Globus pallidus (tissue), 1 donor: Measurements from ENCODE around the gene SORCS2.

Experiments used
- DNase-seq: peaks from one replicate; pipeline ENCODE4 v3.0.0-alpha.2; 2015; ENCODE audit warnings: low spot score

SORCS2 gene

GRCh38 chr4:7428261-7429068, 236.1 kb downstream of the SORCS2 start:
- DNase-seq: no peak

GRCh38 chr4:7429069-7429416, 236.7 kb downstream of the SORCS2 start:
- DNase-seq: no peak

GRCh38 chr4:7429601-7430078, 237.3 kb downstream of the SORCS2 start:
- DNase-seq: no peak

- DNase-seq: no peak
Measured at GRCh38 chr4:7430368-7430964, 238.1 kb downstream of the SORCS2 start.

GRCh38 chr4:7430965-7431695, 238.8 kb downstream of the SORCS2 start:
- no peak for DNase-seq

GRCh38 chr4:7431696-7432530, 239.6 kb downstream of the SORCS2 start:
- no peak for DNase-seq

GRCh38 chr4:7432531-7433375, 240.4 kb downstream of the SORCS2 start:
- no peak for DNase-seq

- no peak for DNase-seq
Measured at GRCh38 chr4:7433376-7434140, 241.2 kb downstream of the SORCS2 start.

GRCh38 chr4:7434141-7434765, 241.9 kb downstream of the SORCS2 start:
- DNase-seq: no peak

- no peak for DNase-seq
Measured at GRCh38 chr4:7434766-7435150, 242.4 kb downstream of the SORCS2 start, which contains the start of gene PSAPL1. Gene PSAPL1, minus strand, starts transcription at chr4:7434930. Its CDS starts 51 bp downstream, at chr4:7434879.

GRCh38 chr4:7435471-7436061, 243.2 kb downstream of the SORCS2 start:
- no peak for DNase-seq

GRCh38 chr4:7436256-7436655, 243.9 kb downstream of the SORCS2 start:
- no peak for DNase-seq

- DNase-seq: no peak
Measured at GRCh38 chr4:7439699-7440098, 247.4 kb downstream of the SORCS2 start.

- DNase-seq: no peak
Measured at GRCh38 chr4:7441201-7441600, 248.9 kb downstream of the SORCS2 start.

GRCh38 chr4:7442574-7443162, 250.3 kb downstream of the SORCS2 start:
- no peak for DNase-seq

- no peak for DNase-seq
Measured at GRCh38 chr4:7444314-7444713, 252.0 kb downstream of the SORCS2 start.

- no peak for DNase-seq
Measured at GRCh38 chr4:7444731-7445130, 252.4 kb downstream of the SORCS2 start.

GRCh38 chr4:7447236-7447635, 254.9 kb downstream of the SORCS2 start:
- no peak for DNase-seq

- no peak for DNase-seq
Measured at GRCh38 chr4:7448036-7448435, 255.7 kb downstream of the SORCS2 start.
